Activated T-helper 2 cell treated with anti-CD3 and anti-CD28 coated beads, Interferon-gamma antibody, Interleukin-2, Interleukin-4, amounts not matched to agents 10 μg/mL and 5 μg/mL and 100 μg/mL, durations not matched to agents 14 hours and 24 hours and 36 hours (primary cell): ENCODE data around the gene STMN3. TPM values are rescaled to one million over a fixed set of nuclear protein-coding genes. Genes with fewer than 3 reads are reported as not detected.
"Not testable (repeated sequence)": the region's sequence is repeated elsewhere in the genome, so short reads cannot be mapped to it uniquely, and the experiment has no call there.

Source experiments
- DNase-seq: peaks from one replicate; pipeline ENCODE4 v3.0.0; 2021; ENCODE audit warnings: low spot score
- H3K27ac Mint-ChIP-seq: one replicate; pipeline ENCODE4 v1.8.0; 2021; ENCODE audit warnings: mixed read lengths
- H3K27me3 Mint-ChIP-seq: one replicate; pipeline ENCODE4 v1.8.0; 2021; ENCODE audit warnings: low read depth, mixed read lengths
- H3K36me3 Mint-ChIP-seq: one replicate; pipeline ENCODE4 v1.8.0; 2021; ENCODE audit warnings: low read depth, mixed read lengths
- H3K4me1 Mint-ChIP-seq: one replicate; pipeline ENCODE4 v1.8.0; 2021; ENCODE audit warnings: low read depth, mixed read lengths
- H3K4me3 Mint-ChIP-seq: one replicate; pipeline ENCODE4 v1.8.0; 2021; ENCODE audit warnings: low read depth, mild to moderate bottlenecking, moderate library complexity, mixed read lengths
- H3K9me3 Mint-ChIP-seq: one replicate; pipeline ENCODE4 v1.8.0; 2021; ENCODE audit warnings: mixed read lengths
- intact Hi-C: fragments of 100-400 bp; cut with micrococcal nuclease; formaldehyde crosslinking; loops from one replicate; pipeline ENCODE4 v1.15.1; 2023
- total RNA-seq: library from RNA; stranded (reverse); gene quantifications from 2 replicates; pipeline ENCODE4 v1.2.3, GENCODE V29; 2022

Gene STMN3
- total RNA-seq, 1 donor from 2014 or later = 7.1 TPM

- H3K4me1 Mint-ChIP-seq, H3K4me3 Mint-ChIP-seq, intact Hi-C loops, DNase-seq, H3K27ac Mint-ChIP-seq, H3K27me3 Mint-ChIP-seq, H3K9me3 Mint-ChIP-seq: not testable (repeated sequence)
- H3K36me3 Mint-ChIP-seq = peaks cover 39% of the 10 kb centered on the region
Measured at GRCh38 chr20:63613863-63614594, 39.2 kb downstream of the STMN3 start.

- Mint-ChIP-seq H3K4me1 (no peaks in the 10 kb centered on the region), H3K27ac (no peak overlapping the region), H3K36me3 (peaks cover 26% of the 10 kb centered on the region), H3K27me3 (no peaks in the 10 kb centered on the region), H3K4me3 (no peak overlapping the region), H3K9me3 (no peaks in the 10 kb centered on the region)
- no peak for DNase-seq
- intact Hi-C loops = no loop called here
Measured at GRCh38 chr20:63612276-63612931, 40.8 kb downstream of the STMN3 start.

- Mint-ChIP-seq H3K27me3 (no peaks in the 10 kb centered on the region), H3K4me3 (no peak overlapping the region), H3K27ac (no peak overlapping the region), H3K36me3 (peaks cover 26% of the 10 kb centered on the region), H3K4me1 (peaks cover 2% of the 10 kb centered on the region), H3K9me3 (no peaks in the 10 kb centered on the region)
- DNase-seq = no peak
- intact Hi-C loops = no loop called here
Measured at GRCh38 chr20:63611646-63612045, 41.6 kb downstream of the STMN3 start.

- peaks cover 21% of the 10 kb centered on the region for H3K36me3 Mint-ChIP-seq
- H3K9me3 Mint-ChIP-seq = no peaks in the 10 kb centered on the region
- no peak overlapping the region for H3K27ac Mint-ChIP-seq
Measured at GRCh38 chr20:63610581-63611435, 42.4 kb downstream of the STMN3 start.

GRCh38 chr20:63606686-63607085, 46.5 kb downstream of the STMN3 start:
- intact Hi-C loops = no loop called here
- H3K27ac Mint-ChIP-seq = no peak overlapping the region
- DNase-seq = no peak
- no peaks in the 10 kb centered on the region for H3K27me3 Mint-ChIP-seq
- H3K9me3 Mint-ChIP-seq = no peaks in the 10 kb centered on the region
- H3K4me3 Mint-ChIP-seq = no peak overlapping the region
- H3K4me1 Mint-ChIP-seq = peaks cover 4% of the 10 kb centered on the region
- H3K36me3 Mint-ChIP-seq = peaks cover 25% of the 10 kb centered on the region

More at GRCh38 chr20:63610581-63611435, 42.4 kb downstream of the STMN3 start:
- peaks cover 3% of the 10 kb centered on the region for H3K4me1 Mint-ChIP-seq
- intact Hi-C loops = no loop called here
- DNase-seq = no peak
- no peaks in the 10 kb centered on the region for H3K27me3 Mint-ChIP-seq
- H3K4me3 Mint-ChIP-seq = no peak overlapping the region

GRCh38 chr20:63602321-63602720, 50.9 kb downstream of the STMN3 start:
- H3K36me3 Mint-ChIP-seq = peaks cover 46% of the 10 kb centered on the region
- intact Hi-C loops = no loop called here
- DNase-seq = no peak
- peaks cover 4% of the 10 kb centered on the region for H3K4me1 Mint-ChIP-seq
- no peak overlapping the region for H3K4me3 Mint-ChIP-seq
- H3K27ac Mint-ChIP-seq = no peak overlapping the region
- no peaks in the 10 kb centered on the region for H3K27me3 Mint-ChIP-seq
- no peaks in the 10 kb centered on the region for H3K9me3 Mint-ChIP-seq

- H3K9me3 Mint-ChIP-seq, H3K27ac Mint-ChIP-seq, H3K4me1 Mint-ChIP-seq, intact Hi-C loops, H3K4me3 Mint-ChIP-seq, H3K27me3 Mint-ChIP-seq, DNase-seq: not testable (repeated sequence)
- peaks cover 46% of the 10 kb centered on the region for H3K36me3 Mint-ChIP-seq
Measured at GRCh38 chr20:63601679-63602078, 51.5 kb downstream of the STMN3 start.

GRCh38 chr20:63599396-63600050, 53.7 kb downstream of the STMN3 start:
- peaks cover 47% of the 10 kb centered on the region for H3K36me3 Mint-ChIP-seq

GRCh38 chr20:63598479-63599395, 54.5 kb downstream of the STMN3 start:
- DNase-seq = no peak
- H3K27ac Mint-ChIP-seq = no peak overlapping the region
- no peaks in the 10 kb centered on the region for H3K27me3 Mint-ChIP-seq
- peaks cover 1% of the 10 kb centered on the region for H3K4me1 Mint-ChIP-seq
- intact Hi-C loops = no loop called here
- no peak overlapping the region for H3K4me3 Mint-ChIP-seq
- peaks cover 42% of the 10 kb centered on the region for H3K36me3 Mint-ChIP-seq
- no peaks in the 10 kb centered on the region for H3K9me3 Mint-ChIP-seq

More at GRCh38 chr20:63599396-63600050, 53.7 kb downstream of the STMN3 start:
- intact Hi-C loops = no loop called here
- DNase-seq = no peak
- peaks cover 1% of the 10 kb centered on the region for H3K4me1 Mint-ChIP-seq
- no peaks in the 10 kb centered on the region for H3K27me3 Mint-ChIP-seq
- H3K9me3 Mint-ChIP-seq = no peaks in the 10 kb centered on the region
- no peak overlapping the region for H3K27ac Mint-ChIP-seq
- no peak overlapping the region for H3K4me3 Mint-ChIP-seq

- Mint-ChIP-seq H3K36me3 (peaks cover 42% of the 10 kb centered on the region), H3K4me3 (no peak overlapping the region), H3K27ac (no peak overlapping the region), H3K9me3 (no peaks in the 10 kb centered on the region), H3K27me3 (no peaks in the 10 kb centered on the region), H3K4me1 (no peaks in the 10 kb centered on the region)
- no peak for DNase-seq
- intact Hi-C loops = no loop called here
Measured at GRCh38 chr20:63597651-63598478, 55.4 kb downstream of the STMN3 start.

- H3K27me3 Mint-ChIP-seq = no peaks in the 10 kb centered on the region
- H3K9me3 Mint-ChIP-seq = no peaks in the 10 kb centered on the region
- H3K36me3 Mint-ChIP-seq = peaks cover 36% of the 10 kb centered on the region
- no peak overlapping the region for H3K4me3 Mint-ChIP-seq
- no peaks in the 10 kb centered on the region for H3K4me1 Mint-ChIP-seq
- H3K27ac Mint-ChIP-seq = no peak overlapping the region
- DNase-seq = no peak
- intact Hi-C loops = no loop called here
Measured at GRCh38 chr20:63596423-63596822, 56.8 kb downstream of the STMN3 start.
